Endodermal cell (in vitro differentiated cells): ENCODE data around the gene IKBIP. TPM values are rescaled to one million over a fixed set of nuclear protein-coding genes. Genes with fewer than 3 reads are reported as not detected.

Experiments
- DNase-seq: peaks from one replicate; pipeline ENCODE4 v3.0.0-alpha.2; 2017
- H3K27ac ChIP-seq: 2 replicates; pipeline ENCODE4 v1.5.1; 2013; ENCODE audit warnings: mild to moderate bottlenecking, low read depth, low read length, moderate library complexity
- H3K27me3 ChIP-seq: 2 replicates; pipeline ENCODE4 v1.6.1; 2013; ENCODE audit warnings: mild to moderate bottlenecking, low read length, moderate library complexity; ENCODE audit not compliant: insufficient read depth, control insufficient read depth, poor library complexity, severe bottlenecking
- H3K36me3 ChIP-seq: 2 replicates; pipeline ENCODE4 v1.7.0; 2013; ENCODE audit warnings: mild to moderate bottlenecking, low read length, moderate library complexity; ENCODE audit not compliant: control insufficient read depth, insufficient read depth
- H3K4me1 ChIP-seq: one replicate; pipeline ENCODE4 v1.7.0; 2013; ENCODE audit warnings: low read length; ENCODE audit not compliant: control insufficient read depth, insufficient read depth
- H3K4me3 ChIP-seq: 2 replicates; pipeline ENCODE4 v1.5.1; 2013; ENCODE audit warnings: mild to moderate bottlenecking, low read length, moderate library complexity
- H3K9ac ChIP-seq: 2 replicates; pipeline ENCODE4 v1.6.1; 2013; ENCODE audit warnings: mild to moderate bottlenecking, low read length, moderate library complexity; ENCODE audit not compliant: poor library complexity, severe bottlenecking; ENCODE audit errors: extremely low read depth
- H3K9me3 ChIP-seq: 2 replicates; pipeline ENCODE4 v1.6.1; 2013; ENCODE audit warnings: mild to moderate bottlenecking, low read length, moderate library complexity; ENCODE audit not compliant: control insufficient read depth
- H3K27ac Mint-ChIP-seq: 2 replicates; pipeline ENCODE4 v1.8.0; 2020; ENCODE audit warnings: mixed read lengths
- H3K27me3 Mint-ChIP-seq: 2 replicates; pipeline ENCODE4 v1.8.0; 2021; ENCODE audit warnings: mild to moderate bottlenecking, mixed read lengths; ENCODE audit not compliant: insufficient read depth
- H3K36me3 Mint-ChIP-seq: 2 replicates; pipeline ENCODE4 v1.8.0; 2020; ENCODE audit warnings: low read depth, mixed read lengths
- H3K4me1 Mint-ChIP-seq: 2 replicates; pipeline ENCODE4 v1.8.0; 2020; ENCODE audit warnings: mixed read lengths
- H3K4me3 Mint-ChIP-seq: 2 replicates; pipeline ENCODE4 v1.8.0; 2020; ENCODE audit warnings: mild to moderate bottlenecking, moderate library complexity, mixed read lengths
- H3K9me3 Mint-ChIP-seq: 2 replicates; pipeline ENCODE4 v1.8.0; 2020; ENCODE audit warnings: mild to moderate bottlenecking, mixed read lengths
- WGBS, 2 experiments: methylation state at CpG; one replicate each; pipeline versions ENCODE4 v1.1.5 to v1.1.7; 2013; ENCODE audit warnings: missing lambda C conversion rate in 2 of 2, mixed read lengths in 1 of 2; ENCODE audit not compliant: insufficient coverage in 1 of 2, insufficient read length in 1 of 2; 5-methylcytosine and 5-hydroxymethylcytosine counted together
- total RNA-seq, 2 donors: library from RNA; stranded (reverse); fragmentation: NEBNext Ultra II Directional in 1 of 2; extraction: Animal tissue kit (Norgen Biotek cat#: 25700) in 1 of 2; gene quantifications; 2 replicates in 1 of 2; 3 replicates in 1 of 2; pipeline ENCODE4 v1.2.1, GENCODE V29; 2021
- TF ChIP-seq, protein P1 (sequence below): fragments of 200-600 bp; sonication (generic); conservative IDR thresholded peaks from 2 replicates; pipeline ENCODE4 v1.5.0; 2021; ENCODE audit warnings: antibody characterized with exemption, mild to moderate bottlenecking

The IKBIP gene
- total RNA-seq, 2 donors from 2014 or later: 10.6 to 16.3 TPM

DNA sequence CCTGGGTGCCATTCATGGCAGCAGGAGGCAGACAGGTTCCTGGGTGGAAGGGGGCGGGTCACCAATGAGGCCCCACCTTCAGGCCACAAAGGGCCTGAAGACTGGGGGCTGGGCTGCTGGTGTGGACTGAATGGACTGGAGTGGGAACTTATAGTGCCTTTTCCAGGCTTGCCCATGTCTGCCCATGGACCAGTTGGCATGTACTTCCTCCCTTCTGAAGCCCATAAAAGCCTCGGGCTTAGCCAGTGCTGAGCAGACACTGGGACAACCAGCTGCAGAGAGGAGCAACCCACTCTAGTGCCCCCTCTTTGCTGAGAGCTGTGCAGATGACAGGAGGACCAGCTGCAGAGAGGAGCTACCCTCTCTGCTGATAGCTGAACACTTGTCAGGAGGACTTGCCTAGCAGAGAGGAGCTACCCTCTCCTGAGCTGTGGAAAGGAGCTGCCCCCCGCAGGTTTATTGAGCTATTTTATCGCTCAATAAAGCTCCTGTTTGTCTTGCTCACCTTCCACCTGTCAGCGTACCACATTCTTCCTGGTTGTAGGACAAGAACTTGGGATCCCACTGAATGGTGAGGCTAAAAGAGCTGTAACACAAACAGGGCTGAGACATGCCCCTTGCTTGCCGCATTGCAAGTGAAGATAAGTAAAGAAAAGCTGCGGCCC is 34.5 kb upstream of the IKBIP start:
- DNase-seq: peak; percentile 81
- H3K27me3 Mint-ChIP-seq: no peaks in the 10 kb centered on the region
- no peak overlapping the region for H3K4me3 Mint-ChIP-seq
- TF ChIP-seq, protein P1, sequence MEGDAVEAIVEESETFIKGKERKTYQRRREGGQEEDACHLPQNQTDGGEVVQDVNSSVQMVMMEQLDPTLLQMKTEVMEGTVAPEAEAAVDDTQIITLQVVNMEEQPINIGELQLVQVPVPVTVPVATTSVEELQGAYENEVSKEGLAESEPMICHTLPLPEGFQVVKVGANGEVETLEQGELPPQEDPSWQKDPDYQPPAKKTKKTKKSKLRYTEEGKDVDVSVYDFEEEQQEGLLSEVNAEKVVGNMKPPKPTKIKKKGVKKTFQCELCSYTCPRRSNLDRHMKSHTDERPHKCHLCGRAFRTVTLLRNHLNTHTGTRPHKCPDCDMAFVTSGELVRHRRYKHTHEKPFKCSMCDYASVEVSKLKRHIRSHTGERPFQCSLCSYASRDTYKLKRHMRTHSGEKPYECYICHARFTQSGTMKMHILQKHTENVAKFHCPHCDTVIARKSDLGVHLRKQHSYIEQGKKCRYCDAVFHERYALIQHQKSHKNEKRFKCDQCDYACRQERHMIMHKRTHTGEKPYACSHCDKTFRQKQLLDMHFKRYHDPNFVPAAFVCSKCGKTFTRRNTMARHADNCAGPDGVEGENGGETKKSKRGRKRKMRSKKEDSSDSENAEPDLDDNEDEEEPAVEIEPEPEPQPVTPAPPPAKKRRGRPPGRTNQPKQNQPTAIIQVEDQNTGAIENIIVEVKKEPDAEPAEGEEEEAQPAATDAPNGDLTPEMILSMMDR: peak; percentile 47
- Histone ChIP-seq H3K9ac (no peak overlapping the region), H3K4me3 (no peak overlapping the region), H3K36me3 (peaks cover 84% of the 10 kb centered on the region), H3K9me3 (no peaks in the 10 kb centered on the region), H3K27ac (no peak overlapping the region), H3K27me3 (no peaks in the 10 kb centered on the region), H3K4me1 (no peaks in the 10 kb centered on the region)
- 93 to 96% methylated on average over 5 to 7 of the region's 7 CpGs for WGBS, 2 experiments
- H3K36me3 Mint-ChIP-seq: peaks cover 49% of the 10 kb centered on the region
- no peak overlapping the region for H3K27ac Mint-ChIP-seq
- peaks cover 3% of the 10 kb centered on the region for H3K4me1 Mint-ChIP-seq
- no peaks in the 10 kb centered on the region for H3K9me3 Mint-ChIP-seq

DNA sequence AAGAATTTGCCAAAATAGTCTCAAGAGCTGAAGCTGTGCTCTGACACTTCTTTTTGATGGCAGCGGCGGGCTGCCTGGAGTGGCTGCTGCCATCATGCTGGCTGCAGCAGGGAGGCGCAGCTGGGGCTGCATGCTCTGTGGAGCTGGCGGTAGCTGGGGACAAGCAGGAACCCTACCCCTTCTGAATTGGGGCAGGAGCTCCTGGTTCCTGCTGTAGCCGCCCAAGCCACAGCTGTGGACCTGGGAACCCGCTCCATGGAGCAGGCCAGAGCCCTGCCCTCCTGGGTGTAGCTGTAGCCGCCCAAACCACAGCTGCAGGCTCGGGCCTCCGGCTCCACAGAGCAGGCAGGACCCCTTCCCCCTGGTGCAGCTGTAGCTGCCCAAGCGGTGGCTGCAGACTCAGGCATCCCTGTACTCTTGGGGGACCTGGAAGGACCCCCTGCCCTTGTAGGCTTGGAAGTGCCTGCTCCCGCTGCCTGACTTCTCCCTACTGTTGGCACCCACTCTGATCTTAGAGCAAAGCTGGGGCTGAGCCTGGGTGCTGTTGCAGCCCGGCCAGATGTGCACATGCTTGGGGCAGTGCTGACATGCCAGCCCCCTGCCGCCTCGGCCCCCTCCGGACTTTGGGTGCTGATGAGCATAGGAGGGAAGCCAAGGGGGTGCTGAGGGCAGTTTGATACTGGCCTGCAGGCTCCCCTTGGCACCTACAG is 33.8 kb upstream of the IKBIP start:
- Histone ChIP-seq H3K27me3 (no peaks in the 10 kb centered on the region), H3K4me1 (no peaks in the 10 kb centered on the region), H3K27ac (no peak overlapping the region), H3K9me3 (no peaks in the 10 kb centered on the region), H3K9ac (no peak overlapping the region), H3K4me3 (no peak overlapping the region), H3K36me3 (peaks cover 86% of the 10 kb centered on the region)
- Mint-ChIP-seq H3K4me1 (peaks cover 3% of the 10 kb centered on the region), H3K27me3 (no peaks in the 10 kb centered on the region), H3K9me3 (no peaks in the 10 kb centered on the region), H3K36me3 (peaks cover 48% of the 10 kb centered on the region), H3K4me3 (no peak overlapping the region), H3K27ac (no peak overlapping the region)
- WGBS, 2 experiments: 90 to 92% methylated on average over 11 to 15 of the region's 15 CpGs
- DNase-seq: peak; percentile 72
- TF ChIP-seq, protein P1: no peak

GRCh38 chr12:98674841-98675240 is 30.3 kb upstream of the IKBIP start:
- H3K36me3 Mint-ChIP-seq: peaks cover 30% of the 10 kb centered on the region

More at GRCh38 chr12:98674841-98675240, 30.3 kb upstream of the IKBIP start:
- no peaks in the 10 kb centered on the region for H3K9me3 ChIP-seq
- no peak overlapping the region for H3K9ac ChIP-seq
- no peak for DNase-seq
- no peaks in the 10 kb centered on the region for H3K4me1 ChIP-seq
- no peaks in the 10 kb centered on the region for H3K27me3 ChIP-seq
- no peak overlapping the region for H3K4me3 Mint-ChIP-seq
- no peaks in the 10 kb centered on the region for H3K9me3 Mint-ChIP-seq
- H3K4me1 Mint-ChIP-seq: no peaks in the 10 kb centered on the region
- H3K27me3 Mint-ChIP-seq: no peaks in the 10 kb centered on the region
- no peak overlapping the region for H3K27ac Mint-ChIP-seq
- H3K36me3 ChIP-seq: peaks cover 68% of the 10 kb centered on the region
- no peak overlapping the region for H3K4me3 ChIP-seq
- H3K27ac ChIP-seq: no peak overlapping the region
- TF ChIP-seq, protein P1: no peak
